GM19455 (cell line): ENCODE data around the gene CFAP57.
"Not testable (repeated sequence)": the region's sequence is repeated elsewhere in the genome, so short reads cannot be mapped to it uniquely, and the experiment has no call there.

ENCODE experiments used
- ATAC-seq: cut with Tn5 transposase; IDR thresholded peaks from one replicate; pipeline ENCODE4 v1.9.1; 2021; ENCODE audit not compliant: unreplicated experiment

CFAP57 gene

GRCh38 chr1:43171876-43172526, at the start of gene CFAP57, which contains the start of gene EBNA1BP2:
Gene CFAP57, plus strand, starts transcription at chr1:43172330. Its CDS starts 424 bp downstream, at chr1:43172754.
Gene EBNA1BP2, minus strand, starts transcription at chr1:43172290. Its CDS starts 172 bp downstream, at chr1:43172118.
- ATAC-seq = peak; percentile 90

- no peak for ATAC-seq
These were observed 49.1 kb upstream of the CFAP57 start for GRCh38 chr1:43123031-43123430.

- ATAC-seq = no peak
These were observed 43.3 kb upstream of the CFAP57 start for GRCh38 chr1:43128816-43129215.

GRCh38 chr1:43129426-43129825, 42.7 kb upstream of the CFAP57 start:
- ATAC-seq = no peak

GRCh38 chr1:43134068-43134467, 38.1 kb upstream of the CFAP57 start:
- ATAC-seq = no peak

- no peak for ATAC-seq
These were observed 37.5 kb upstream of the CFAP57 start for GRCh38 chr1:43134640-43135039.

GRCh38 chr1:43135857-43136781, 36.0 kb upstream of the CFAP57 start:
- no peak for ATAC-seq

DNA sequence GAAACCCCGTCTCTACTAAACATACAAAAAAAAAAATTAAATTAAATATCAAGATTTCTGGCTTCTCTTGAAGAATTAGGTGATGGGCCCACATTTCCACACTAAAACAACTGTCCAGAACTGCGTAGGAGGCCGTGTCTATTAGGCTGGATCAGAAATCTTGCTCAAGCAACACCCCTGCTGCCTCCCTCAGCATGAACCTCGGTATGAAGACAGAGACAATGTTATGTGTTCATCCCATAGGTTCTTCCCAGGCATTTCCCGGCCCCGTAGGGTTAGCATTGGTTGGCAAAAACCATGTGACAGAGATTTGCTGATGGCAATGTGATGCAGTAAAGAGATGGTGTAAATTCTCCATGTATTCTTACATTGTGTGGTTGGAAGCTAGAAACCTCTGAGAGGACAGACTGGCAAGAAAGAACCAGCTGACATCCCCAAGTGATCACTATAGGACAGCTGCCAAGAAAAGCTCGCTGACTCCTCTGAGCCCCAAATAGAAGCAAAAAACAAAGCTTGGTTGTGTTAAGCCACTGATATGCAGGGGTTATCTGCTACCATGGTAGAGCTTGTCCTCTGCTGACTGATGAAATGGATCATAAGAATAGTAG, 34.6 kb upstream of the CFAP57 start:
- no peak for ATAC-seq

DNA sequence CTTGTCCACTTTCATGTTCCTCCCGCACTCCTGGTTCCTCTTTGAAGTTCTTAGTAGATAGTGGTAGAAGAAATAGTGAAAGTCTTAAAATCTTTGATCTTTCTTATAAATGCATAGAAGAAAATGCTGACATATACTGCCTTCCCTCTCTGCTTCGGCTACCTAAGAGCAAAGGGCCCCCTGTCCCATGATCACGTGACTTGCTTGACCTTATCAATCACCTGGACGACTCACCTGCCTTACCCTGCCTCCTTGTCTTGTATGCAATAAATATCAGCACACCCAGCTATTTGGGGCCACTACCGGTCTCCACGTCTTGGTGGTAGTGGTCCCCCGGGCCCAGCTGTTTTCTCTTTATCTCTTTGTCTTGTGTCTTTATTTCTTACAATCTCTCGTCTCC, 32.8 kb upstream of the CFAP57 start:
- not testable (repeated sequence) for ATAC-seq

GRCh38 chr1:43140010-43140409, 32.1 kb upstream of the CFAP57 start:
- no peak for ATAC-seq

DNA sequence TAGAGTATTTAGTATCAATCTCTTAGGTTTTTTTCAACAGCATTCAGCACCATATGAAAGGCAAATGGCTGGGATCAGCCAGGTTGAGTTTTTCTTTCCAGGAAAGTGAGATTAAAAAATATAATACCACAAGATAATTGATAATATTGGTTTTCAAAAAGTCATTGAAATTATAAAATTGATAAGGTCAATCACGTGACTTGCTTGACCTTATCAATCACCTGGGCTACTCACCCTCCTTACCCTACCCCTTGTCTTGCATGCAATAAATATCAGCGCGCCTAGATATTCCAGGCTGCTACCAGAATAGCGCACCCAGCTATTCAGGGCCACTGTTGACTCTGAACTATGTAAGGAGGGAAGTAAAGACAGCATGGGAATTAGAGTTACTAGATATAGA, 31.5 kb upstream of the CFAP57 start:
- ATAC-seq = no peak

DNA sequence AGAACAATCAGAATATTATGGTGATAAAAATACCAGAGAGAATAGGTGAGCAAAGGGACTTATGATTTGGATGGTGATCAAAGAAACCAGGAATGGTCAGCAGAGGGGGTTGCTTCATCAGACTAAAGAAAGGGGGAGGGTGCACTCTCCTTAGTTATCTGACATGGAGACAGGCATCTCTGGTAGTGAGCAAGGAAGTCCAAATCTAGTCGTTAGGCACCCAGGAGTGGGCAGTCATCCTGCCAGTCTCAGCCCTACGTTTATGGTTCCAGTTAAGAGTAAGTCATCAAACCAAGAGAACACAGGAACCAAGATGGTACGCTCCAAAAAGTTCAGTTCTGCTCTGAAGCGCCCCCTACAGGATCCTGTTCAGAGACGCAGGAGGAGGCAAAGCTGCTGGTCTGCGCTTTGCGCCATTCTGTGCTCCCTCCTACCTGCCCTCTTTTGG, 28.7 kb upstream of the CFAP57 start:
- no peak for ATAC-seq

DNA sequence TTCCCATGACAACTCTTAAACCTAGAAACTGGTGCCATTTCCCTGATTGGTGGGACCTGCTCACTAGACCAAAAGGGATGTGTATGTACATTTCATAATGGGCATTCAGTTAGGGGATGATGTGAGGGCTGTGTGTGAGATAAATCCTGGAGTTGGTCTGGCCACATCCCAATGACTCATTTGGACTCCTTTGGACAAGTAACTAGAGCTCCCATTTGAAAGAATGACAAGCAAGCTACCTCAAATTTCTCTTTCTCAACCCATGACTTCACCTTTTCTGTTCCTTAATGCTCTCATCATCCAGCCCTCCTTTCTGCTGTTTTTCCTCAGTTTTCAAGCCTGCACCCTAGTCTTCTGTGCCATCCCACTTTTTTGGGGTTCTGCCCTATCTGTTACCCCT, 27.9 kb upstream of the CFAP57 start:
- ATAC-seq = no peak

GRCh38 chr1:43147625-43148327, 24.4 kb upstream of the CFAP57 start:
- no peak for ATAC-seq

- ATAC-seq = no peak
These were observed 22.2 kb upstream of the CFAP57 start for GRCh38 chr1:43149889-43150288.

- no peak for ATAC-seq
These were observed 19.3 kb upstream of the CFAP57 start for GRCh38 chr1:43152866-43153265.

DNA sequence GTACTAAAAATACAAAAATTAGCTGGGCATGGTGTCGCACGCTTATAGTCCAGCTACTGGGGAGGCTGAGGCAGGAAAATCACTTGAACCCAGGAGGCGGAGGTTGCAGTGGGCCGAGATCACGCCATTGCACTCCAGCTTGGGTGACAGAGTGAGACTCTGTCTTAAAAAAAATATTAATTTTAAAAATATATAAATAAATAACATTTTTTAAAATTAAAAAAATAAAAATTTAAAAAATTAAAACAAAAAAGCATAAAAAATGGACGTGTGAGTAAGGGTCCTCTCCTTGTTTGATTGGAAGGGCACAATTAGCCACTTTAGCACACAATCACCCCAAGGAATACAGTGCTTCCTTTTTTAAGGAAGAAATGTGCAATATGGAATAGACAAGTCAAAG, 18.7 kb upstream of the CFAP57 start:
- no peak for ATAC-seq

DNA sequence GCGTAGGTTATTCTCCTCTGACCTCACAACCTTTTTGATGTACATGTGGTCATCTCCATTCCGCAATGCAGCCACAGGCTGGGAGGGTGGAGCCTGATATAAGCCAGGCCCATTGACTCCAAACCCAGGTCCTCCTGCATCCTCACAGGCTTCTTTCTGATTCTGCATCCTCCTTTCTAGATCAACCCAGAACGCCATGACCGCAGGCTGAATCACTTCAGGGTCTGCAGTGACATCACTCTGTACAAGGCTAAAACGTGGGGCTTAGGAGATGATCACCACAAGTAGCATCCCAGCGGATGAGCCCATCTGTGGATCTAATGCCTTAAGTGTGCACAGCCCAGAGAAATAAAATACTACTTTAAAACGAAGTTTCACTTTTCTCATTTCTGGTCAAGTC, 16.1 kb upstream of the CFAP57 start:
- no peak for ATAC-seq

GRCh38 chr1:43165162-43165561, 7.0 kb upstream of the CFAP57 start:
- ATAC-seq = no peak

DNA sequence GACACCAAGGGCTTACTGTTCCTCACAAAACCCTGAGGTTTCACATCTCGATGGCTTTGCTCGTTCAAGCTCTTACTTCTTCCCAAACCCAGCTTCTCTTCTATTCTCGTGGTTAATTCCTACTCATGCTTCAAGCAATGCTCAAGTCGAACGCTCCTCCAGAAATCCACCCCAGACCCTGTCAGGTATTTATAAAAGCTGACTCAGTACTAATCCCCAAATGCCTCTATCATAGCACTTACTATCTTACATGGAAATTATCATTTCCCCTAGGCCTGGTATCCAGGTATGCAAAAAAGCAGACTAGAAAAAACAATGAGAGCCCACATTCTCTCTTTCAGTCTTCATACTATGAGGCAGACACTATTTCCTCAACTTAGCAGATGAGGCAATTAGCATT, 6.4 kb upstream of the CFAP57 start:
- ATAC-seq = no peak

DNA sequence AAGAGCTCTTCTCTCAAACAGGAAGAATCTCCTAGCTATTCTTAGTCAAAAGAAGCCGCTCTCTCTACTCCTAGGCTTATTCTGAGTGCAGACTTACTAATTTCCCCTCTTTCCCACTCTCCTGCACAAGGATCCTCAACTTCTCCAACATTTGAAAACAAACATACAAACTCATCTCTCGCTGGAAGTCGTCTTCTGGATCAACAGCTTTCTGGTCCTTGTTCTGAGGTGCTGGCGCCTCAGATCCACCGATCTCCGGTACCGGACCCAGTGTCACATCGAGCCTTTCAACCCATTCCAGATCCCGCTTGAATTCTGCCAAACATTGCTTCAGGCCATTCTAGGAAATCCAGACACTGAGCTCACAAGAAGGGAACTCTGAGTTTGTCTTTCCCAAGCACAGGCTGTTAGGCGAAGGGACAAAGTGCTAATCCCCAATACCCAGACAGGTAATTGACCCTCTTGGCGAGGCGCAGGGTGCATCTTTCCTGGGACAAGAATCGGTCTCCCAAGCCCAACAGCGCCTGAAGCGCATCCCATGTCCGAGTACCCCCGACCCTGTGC, 736 bp upstream of the CFAP57 start:
- ATAC-seq = no peak
